GM21526 (cell line): Measurements from ENCODE around the gene GDPD4.
"Not testable (repeated sequence)": the region's sequence is repeated elsewhere in the genome, so short reads cannot be mapped to it uniquely, and the experiment has no call there.

Experiments used
- ATAC-seq: cut with Tn5 transposase; IDR thresholded peaks from one replicate; pipeline ENCODE4 v1.9.1; 2021; ENCODE audit warnings: moderate library complexity; ENCODE audit not compliant: unreplicated experiment, low FRiP score

Gene GDPD4

DNA sequence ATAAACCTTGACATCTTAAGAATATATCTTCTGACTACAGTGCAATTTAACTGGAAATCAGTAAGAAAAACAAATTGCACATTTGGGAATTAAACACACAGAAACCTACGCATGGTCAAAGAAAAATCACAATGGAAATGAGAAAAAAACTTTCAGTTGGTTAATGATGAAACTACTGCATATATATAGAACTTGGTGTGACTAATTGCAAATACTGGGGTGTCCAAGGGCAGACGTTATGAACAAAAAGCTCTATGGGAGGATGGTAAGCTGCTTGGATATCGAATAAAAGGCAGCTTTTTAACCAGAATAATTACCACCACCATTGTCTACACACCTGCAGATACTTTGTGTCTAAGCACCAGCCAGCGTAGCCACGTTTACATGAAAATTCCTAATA, 791 bp downstream of the GDPD4 start:
- ATAC-seq: no peak

- ATAC-seq: not testable (repeated sequence)
Measured at GRCh38 chr11:77300028-77300427, 1.5 kb downstream of the GDPD4 start.

DNA sequence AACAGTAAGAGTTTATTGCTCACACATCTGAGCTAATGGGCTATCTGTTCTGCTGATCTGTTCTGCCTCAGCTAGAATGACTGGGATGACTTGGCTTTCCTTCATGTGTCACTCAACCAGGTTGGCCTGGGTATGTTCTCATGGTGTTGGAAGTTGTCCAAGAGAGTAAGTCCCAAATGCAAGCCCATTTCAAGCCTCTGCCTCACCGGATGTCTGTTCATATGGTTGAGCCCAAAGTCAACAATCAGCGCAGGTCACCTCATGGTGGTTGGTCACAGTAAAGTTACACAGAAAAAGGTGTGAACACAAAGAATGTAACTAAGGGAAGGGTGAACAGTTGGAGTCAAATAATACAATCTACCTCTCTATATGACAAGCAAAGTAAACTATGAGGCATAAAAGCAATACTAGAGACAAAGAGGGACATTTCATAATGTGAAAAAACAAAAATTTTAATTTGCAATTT, 1.9 kb downstream of the GDPD4 start:
- no peak for ATAC-seq

DNA sequence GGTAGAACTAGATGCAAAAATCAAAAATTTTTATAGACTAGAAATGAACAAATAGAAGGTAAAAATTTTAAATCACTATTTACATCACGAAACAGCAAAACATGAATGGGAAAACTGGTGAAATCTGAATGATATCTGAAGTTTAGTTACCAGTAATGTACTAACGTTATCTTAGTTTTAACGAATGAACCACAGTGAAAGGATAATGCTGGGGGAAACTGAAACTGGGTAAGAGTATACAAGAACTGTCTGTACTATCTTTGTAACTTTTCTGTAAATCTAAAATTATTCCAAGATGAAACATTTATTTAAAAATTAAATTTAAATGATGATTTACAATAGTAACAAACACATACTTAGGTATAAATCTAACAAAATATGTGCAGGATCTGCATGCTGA, 7.4 kb downstream of the GDPD4 start:
- no peak for ATAC-seq

GRCh38 chr11:77289737-77290136, 11.7 kb downstream of the GDPD4 start:
- no peak for ATAC-seq

DNA sequence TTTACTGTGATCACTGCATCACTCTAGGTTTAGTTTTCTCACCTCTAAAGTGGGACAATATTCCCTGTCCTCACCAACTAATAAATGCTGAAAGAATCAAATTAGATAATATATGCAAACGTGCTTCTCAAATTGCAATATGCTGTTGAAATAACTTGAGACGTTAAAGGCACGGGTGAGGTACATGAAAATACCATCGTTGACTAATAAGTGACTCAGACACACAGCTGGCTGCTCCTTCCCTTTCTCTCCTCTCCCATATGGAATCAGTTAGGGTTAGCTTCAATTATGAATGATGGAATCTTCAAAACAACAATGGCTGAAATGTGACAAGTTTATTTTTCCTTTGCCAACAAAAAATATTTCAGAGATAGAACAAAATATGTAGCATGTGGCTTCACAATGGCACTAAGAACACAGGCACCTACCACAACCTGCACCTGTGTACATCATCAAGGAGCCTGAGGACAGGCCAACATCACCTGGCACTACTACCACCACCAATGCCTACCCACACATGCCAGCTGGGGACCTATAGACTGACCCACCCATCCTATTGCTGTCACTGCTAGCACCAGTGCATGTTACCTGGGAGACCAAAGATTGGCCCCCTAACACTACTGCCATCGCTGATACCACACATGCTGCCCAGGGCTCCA, 13.7 kb downstream of the GDPD4 start:
- no peak for ATAC-seq

DNA sequence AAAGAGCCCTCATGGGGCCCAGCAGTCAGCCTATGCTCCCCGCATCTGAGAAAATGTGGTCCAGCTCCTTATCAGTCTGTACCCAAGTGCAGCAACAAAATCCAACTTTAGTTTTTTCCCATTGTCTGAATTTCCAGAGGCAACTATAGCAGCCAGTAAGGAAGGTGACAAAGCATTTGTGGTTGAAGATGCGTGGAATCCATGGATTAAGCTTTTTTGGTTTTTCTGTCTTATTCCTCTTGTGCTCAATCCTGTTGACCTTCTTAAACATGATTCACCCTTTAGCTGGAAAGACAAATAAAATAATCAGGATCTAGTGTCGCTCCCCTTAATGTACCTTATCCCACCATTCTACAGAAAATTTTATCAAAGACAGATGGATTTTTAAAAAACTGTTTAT, 14.3 kb downstream of the GDPD4 start:
- ATAC-seq: no peak

GRCh38 chr11:77284476-77285468, 16.7 kb downstream of the GDPD4 start:
- no peak for ATAC-seq

DNA sequence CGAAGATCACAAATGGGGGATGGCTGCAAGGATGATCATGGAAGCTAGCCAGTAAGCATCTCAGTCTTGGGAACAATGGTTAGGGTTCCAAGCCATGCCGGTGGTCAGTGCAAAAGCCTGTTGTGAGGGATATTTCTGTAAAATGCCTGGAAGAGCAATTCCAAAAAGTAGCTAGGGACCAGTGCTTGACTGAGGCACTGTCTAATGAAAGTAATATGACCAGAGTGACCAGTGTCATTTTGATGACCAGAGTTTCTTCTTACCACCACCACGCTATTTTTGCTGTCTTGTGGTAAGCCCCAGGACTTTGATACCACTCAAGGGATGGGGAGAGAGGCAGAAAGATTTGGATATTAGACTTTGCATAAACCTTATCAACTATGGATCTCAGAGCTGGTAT, 18.4 kb downstream of the GDPD4 start:
- no peak for ATAC-seq

DNA sequence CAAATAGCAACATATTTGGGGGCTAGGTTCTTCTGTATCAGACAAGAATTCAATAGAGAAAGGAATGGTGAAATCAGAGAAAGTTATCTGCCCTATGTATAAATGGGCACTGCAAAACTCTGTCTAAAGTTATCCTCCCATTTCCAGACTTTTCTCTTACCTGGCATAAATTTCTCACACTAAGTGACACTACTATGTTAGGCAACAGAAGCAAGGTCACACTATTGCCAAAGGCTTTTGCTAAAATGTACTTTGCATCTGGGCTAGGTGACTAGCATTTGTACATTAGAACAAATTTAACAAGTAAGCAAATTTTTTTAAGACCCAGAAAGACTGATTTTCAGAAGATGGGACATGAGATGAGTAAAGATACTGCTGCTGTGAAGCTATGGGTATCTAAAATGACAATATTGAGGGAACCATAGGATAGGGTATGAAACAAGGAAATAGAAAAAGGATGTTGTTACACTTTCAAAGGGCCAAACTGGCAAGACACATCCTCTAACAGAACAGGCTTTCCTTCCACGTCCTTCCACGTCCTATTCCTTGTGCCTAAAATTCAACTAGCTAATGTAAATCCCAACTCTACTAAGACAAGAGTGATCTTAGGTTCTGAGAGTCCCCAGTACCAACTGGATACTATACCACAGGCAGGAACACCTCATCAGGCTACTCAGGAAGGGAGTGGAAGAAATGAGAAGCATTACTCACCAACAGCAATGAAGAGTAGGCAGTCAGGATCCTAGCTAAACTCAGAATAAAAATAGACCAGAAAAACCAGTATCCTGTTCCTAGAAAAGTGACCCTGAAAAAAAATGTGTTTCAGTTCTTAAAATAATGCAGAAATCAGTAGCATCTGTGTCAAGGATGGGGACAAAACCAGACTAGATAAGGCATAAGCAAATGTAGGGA, 22.6 kb downstream of the GDPD4 start:
- ATAC-seq: no peak

DNA sequence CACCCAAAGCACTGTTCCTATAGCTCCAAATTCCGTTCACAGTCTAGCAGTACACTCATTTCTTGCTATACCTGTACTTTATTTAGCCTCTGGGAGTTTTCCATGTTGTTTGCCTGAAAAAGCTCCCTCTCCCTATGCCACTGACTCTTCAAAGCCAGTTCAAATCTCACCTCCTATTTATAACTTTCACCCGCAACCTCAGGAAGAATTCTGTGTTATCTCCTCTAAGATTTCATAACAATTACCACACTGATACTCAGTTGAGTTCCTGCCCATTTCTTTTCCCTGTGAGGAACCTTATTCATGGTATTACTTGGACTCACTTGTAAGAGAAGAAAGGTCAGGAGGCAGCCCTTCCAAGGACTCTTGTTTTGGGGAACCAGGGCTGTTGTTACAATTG, 25.2 kb downstream of the GDPD4 start:
- ATAC-seq: no peak

- ATAC-seq: no peak
Measured at GRCh38 chr11:77270921-77271320, 30.6 kb downstream of the GDPD4 start.

DNA sequence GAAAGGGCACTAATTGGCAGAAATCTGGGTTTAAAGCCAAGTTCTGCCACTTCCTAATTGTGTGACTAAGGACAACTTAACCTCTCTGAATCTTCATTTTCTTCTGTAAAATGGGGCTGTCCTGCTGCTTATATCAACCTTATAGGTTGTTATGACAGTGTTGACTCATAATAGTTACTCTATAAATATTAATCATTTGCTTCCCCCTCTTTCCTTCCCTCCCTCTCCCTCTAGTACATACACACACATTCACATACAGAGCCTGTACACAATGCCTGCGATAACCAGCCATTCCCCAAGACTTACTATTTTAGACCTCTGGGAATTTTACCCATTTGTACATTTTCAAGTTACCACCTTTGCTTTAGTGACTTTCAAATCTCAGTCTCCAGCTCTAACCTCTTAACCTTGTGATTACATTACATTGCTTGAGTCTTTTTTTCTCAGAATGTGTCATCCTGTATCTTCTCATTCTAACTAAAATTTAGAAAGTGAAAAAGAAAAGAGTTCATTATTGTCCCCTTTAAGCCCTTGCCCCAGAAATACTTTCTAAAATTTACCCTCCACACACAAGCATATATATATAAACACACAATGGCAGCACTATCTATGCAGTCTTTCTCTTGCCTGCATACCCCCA, 31.9 kb downstream of the GDPD4 start:
- no peak for ATAC-seq

DNA sequence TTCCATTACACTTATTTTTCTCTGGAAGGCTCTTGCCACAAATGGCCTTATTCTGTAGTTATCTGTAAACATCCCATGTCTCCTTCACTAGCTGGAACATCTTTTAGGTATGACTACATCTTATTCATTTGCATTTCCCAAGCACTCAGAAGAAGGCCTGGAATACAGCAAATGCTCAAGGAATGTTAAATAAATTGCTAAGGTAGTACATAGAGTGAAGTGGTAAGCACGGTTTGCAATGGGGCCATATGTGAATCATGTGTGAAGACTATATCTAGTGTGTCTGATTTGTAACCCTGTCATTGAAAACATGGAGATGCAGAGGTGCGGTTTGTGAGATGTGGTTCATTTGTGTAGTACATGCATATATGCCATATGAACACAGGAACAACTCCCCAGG, 33.5 kb downstream of the GDPD4 start:
- no peak for ATAC-seq

- no peak for ATAC-seq
Measured at GRCh38 chr11:77266766-77267165, 34.7 kb downstream of the GDPD4 start.

DNA sequence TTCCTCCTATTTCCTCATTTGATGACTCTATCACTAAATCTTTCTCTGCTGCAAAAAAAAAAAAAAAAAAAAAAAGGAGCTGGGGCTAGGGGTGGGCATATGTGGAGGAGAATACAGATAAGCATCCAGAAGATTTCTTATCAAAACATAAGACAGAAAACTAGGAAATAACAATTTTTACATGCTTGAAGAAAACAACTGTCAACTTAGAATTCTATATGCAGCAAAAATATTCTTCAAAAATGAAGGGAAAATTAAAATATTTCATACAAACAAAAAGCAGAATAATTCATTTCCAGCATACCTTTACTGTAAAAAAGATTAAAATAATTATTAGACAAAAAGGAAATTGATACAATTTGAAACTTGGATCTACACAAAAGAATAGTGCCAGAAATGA, 38.7 kb downstream of the GDPD4 start:
- no peak for ATAC-seq

- no peak for ATAC-seq
Measured at GRCh38 chr11:77259641-77260040, 41.8 kb downstream of the GDPD4 start.

DNA sequence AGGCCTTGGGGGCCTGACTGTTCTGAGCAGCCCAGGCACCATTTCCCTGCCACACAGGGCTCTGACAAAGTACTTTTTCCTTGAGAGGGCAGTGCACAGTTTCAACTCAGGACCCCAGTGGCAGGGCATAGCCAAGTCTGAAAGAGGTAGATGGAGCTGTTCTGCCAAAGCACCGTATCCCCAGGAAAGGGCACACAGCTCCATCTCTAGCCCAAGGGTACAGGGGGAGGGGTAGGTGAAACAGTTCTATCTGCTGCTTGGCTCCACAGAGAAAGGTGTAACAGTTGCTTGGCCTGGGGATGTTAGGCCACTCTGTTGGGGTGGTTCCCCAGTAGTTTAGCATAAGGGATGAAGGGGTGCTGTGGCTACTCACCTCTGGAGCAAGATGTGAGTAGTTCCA, 47.8 kb downstream of the GDPD4 start:
- ATAC-seq: no peak

- ATAC-seq: no peak
Measured at GRCh38 chr11:77252555-77253270, 48.8 kb downstream of the GDPD4 start.
